ENCODE results near the gene PHAF1.

Gene PHAF1

GRCh38 chr16:67163164-67163998 is 53.6 kb downstream of the PHAF1 start:
- no peak for DNase-seq (ENCODE audit: low spot score)

- DNase-seq (ENCODE audit: low spot score), result no peak
Measured at GRCh38 chr16:67163999-67164558, 54.3 kb downstream of the PHAF1 start.

GRCh38 chr16:67164599-67165061 is 54.9 kb downstream of the PHAF1 start, which contains the start of gene HSF4:
Gene HSF4, plus strand, starts transcription at chr16:67164745. Its CDS starts 67 bp downstream, at chr16:67164812.
- no peak for DNase-seq (ENCODE audit: low spot score)

- DNase-seq (ENCODE audit: low spot score), result no peak
Measured at GRCh38 chr16:67165121-67166078, 55.7 kb downstream of the PHAF1 start.

DNA sequence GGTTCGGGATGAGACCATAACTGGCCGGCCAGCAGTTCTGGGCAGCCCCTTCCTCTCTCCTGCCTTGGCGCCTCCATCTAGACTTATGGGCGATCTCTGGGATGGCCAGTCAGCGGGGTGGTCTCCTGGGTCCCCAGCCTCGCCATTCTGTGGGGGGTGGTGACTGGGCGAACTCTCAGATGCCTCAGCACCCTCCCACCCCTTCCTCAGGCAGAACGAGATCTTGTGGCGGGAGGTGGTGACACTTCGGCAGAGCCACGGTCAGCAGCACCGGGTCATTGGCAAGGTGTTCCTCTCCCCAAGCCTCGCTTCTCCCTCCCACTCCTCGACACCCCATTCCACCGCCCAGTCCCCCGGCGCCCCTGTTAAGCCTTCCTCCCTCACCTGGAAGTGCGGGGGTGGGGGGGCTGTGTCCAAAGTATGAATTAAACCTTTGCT is 56.4 kb downstream of the PHAF1 start:
- DNase-seq (ENCODE audit: low spot score), result no peak

- DNase-seq (ENCODE audit: low spot score), result no peak
Measured at GRCh38 chr16:67166598-67167168, 56.9 kb downstream of the PHAF1 start.

GRCh38 chr16:67167588-67167987 is 57.8 kb downstream of the PHAF1 start:
- DNase-seq (ENCODE audit: low spot score), result no peak

- DNase-seq (ENCODE audit: low spot score), result no peak
Measured at GRCh38 chr16:67169011-67169451, 59.3 kb downstream of the PHAF1 start.

- no peak for DNase-seq (ENCODE audit: low spot score)
Measured at GRCh38 chr16:67169642-67170167, 60.0 kb downstream of the PHAF1 start.

DNA sequence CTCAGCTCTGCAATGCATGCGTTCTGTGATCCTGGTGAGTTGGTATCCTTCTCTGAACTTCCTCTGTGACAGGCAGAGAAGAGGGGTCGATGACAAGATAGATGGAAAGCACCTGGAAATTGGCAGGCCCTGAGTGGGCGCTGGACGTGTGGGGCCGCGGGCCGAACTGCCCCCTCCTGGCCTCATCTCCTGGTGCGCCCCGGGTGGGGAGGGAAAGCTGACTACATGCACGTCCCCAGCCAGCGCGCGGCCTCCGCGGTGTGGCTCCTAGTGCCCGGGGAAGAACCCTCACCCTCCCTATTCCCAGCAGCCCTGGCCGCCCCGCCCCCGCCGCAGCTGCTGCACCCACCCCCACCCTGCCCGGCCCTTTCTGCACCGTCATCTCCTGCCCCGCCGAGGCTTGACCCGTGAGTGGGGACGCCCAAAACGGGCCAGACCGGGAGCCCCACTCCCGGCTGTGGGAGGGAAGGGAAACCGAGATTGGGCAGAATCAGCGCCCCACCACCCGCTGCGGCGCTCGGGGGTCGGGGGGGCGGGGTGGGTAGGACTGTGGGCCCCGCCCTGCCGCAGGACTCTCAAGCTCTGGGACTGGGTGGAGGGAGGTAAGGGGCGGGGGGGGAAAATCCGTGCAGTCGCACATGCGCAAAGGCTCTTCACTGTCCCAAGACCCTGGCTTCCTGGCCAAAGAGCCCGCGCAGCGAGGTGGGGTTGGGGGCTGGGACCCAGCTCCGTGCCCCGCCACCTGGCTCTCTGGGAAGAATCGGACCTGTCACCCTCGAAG is 60.6 kb downstream of the PHAF1 start, which contains the start of gene NOL3:
Gene NOL3, plus strand, starts transcription at position 371 of the 781 bp plus-strand sequence.
- peak; percentile 61 for DNase-seq (ENCODE audit: low spot score)

DNA sequence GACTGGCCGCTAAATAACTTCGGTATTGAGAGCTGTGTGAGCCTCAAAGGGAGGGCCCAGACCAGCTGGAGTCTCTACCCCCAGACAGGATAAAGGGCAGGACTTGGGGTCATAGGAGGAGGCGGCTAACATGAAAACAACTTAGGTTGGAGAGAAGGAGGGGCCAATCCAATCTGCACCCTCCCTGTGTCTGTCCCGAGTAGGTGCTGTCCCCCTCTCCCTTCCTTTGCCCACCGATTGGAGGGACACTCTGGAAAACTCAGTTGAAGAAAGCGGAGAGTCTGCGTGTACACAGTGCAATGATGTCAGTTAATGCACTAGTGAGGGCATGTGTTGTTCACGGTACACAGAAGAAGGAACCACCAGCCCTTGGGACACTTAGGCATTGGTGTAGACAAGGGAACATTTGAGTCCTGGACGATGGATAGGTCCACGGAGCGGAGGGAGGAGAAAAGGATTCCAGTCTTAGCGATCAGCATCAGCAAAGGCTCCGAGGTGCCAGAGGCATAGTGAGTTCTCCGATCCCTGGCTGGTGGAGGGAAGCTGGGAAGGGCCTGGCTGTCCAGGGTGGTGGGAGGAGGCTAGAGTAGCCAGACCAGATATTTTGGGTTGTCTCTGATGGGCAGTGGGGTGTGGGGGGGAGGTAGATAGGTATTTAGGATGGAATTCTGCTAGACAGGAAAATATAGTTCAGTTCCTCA is 61.4 kb downstream of the PHAF1 start:
- DNase-seq (ENCODE audit: low spot score), result no peak

DNA sequence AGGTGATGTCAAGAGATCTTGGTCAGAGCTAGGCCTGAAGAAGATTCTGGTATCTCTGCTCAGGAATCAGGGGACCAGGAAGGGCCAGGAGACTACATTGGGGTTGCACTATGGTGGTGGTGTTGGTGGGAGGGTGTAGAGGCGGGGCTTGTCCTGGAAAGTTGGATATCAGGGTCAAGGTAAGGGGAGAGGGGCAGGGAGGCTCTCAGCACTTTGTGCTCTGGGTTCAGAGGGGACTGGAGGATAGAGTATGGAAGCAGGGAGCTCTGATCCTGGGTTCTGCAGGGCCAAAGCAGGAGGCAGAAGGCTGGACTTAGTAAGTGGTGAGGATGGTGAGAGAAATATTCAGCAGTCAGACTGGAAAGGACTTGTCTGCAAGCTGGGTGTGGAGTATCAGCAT is 63.6 kb downstream of the PHAF1 start:
- DNase-seq (ENCODE audit: low spot score), result peak; percentile 25

DNA sequence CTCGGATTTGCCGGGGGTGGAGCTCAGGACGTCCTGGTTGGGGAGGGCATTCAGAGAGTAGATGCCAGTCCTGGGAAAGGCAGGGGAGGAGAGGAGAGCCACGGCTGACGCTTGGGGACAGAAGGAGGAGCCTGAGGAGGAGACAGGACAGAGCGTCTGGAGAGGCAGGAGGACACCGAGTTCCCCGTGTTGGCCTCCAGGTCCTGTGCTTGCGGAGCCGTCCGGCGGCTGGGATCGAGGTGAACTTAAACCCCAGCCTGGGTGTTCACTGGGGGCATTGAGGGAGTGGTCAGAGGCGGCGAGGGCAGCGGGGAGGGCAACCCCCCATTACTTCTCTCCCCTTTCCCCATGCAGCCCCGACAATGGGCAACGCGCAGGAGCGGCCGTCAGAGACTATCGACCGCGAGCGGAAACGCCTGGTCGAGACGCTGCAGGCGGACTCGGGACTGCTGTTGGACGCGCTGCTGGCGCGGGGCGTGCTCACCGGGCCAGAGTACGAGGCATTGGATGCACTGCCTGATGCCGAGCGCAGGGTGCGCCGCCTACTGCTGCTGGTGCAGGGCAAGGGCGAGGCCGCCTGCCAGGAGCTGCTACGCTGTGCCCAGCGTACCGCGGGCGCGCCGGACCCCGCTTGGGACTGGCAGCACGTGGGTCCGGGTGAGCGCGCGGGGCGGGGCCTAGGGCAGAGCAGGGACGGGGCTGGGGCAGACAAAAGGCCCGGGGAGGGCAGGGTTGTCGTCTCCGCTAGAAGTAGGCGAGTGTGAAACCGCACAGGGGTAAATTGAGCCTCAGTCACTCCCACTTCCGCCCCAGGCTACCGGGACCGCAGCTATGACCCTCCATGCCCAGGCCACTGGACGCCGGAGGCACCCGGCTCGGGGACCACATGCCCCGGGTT is 64.3 kb downstream of the PHAF1 start:
- DNase-seq (ENCODE audit: low spot score), result peak; percentile 91

DNA sequence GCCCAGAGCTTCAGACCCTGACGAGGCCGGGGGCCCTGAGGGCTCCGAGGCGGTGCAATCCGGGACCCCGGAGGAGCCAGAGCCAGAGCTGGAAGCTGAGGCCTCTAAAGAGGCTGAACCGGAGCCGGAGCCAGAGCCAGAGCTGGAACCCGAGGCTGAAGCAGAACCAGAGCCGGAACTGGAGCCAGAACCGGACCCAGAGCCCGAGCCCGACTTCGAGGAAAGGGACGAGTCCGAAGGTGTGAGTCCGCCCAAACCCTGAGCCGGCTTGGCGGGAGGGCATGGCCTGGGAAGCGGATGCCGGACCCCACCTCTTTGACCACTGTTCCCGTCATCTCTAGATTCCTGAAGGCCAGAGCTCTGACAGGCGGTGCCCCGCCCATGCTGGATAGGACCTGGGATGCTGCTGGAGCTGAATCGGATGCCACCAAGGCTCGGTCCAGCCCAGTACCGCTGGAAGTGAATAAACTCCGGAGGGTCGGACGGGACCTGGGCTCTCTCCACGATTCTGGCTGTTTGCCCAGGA is 65.0 kb downstream of the PHAF1 start:
- DNase-seq (ENCODE audit: low spot score), result peak; percentile 43

DNA sequence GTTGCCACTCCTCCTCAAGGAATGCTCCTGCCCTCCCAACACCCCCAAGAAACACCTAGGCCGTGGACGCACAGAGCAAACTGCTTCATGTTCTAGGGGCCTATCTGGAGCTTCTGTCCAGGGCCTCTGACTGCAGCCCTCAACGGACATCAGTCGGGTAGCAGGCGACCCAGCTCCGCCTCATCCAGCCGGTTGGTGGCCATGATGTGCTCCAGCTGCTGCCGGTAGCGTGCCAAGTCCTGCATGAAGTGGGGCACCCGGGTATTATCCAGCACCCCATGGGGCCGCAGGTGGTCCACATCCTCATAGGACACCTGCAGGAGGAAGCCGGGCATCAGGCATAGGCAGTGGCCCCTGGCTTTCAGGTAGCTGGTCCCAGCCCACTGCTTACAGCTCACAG is 66.9 kb downstream of the PHAF1 start:
- no peak for DNase-seq (ENCODE audit: low spot score)

GRCh38 chr16:67177743-67178699 is 68.3 kb downstream of the PHAF1 start:
- peak; percentile 94 for DNase-seq (ENCODE audit: low spot score)

DNA sequence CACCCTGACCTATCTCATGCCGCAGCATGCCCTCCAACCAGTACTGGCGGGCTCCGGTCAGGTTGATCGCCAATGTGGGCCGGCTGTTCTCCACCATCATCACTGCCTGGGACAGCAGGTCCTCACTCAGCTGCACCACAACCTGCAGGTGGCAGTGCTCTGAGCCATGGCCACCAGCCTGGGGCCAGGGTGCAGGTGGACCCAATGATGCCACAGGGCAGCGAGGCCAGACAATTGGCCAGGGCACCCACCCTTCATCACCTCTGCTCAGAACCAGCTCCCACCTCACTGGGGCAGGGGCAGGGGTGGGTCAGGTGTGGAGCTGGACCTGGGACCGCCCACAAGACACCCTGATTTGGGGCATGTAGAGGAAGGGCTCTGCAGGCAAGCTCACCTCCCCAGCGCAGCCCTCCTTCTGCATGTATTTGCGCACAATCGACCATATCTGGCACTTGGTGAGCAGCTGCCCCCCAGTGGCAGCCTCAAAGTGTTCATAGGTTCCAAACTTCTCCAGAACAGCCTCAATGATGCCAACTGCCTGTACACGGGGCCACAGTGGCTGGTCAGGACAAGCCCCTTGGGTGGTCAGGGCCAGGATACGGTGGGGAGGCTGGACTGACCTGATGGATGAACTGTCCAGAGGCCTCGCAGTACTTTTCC is 69.8 kb downstream of the PHAF1 start:
- no peak for DNase-seq (ENCODE audit: low spot score)

All from SW480 (cell line).